Testis (tissue), 2 donors: ENCODE results near the gene MTSS2.

ENCODE experiments used
- CTCF ChIP-seq, 3 experiments: fragments of 450-650 bp in 2 of 3; fragments of 200-600 bp in 1 of 3; sonication (generic) in 1 of 3; IDR thresholded peaks; one replicate each; pipeline ENCODE4 v1.5.1; 2016 to 2019; ENCODE audit warnings: antibody characterized with exemption in 3 of 3, mild to moderate bottlenecking in 2 of 3, moderate library complexity in 1 of 3
- POLR2A ChIP-seq: fragments of 450-650 bp; IDR thresholded peaks from one replicate; pipeline ENCODE4 v1.6.1; 2017; ENCODE audit warnings: antibody characterized with exemption, mild to moderate bottlenecking, moderate library complexity

GRCh38 chr16:70723740-70724145, 37.9 kb upstream of the MTSS2 start:
- TF ChIP-seq CTCF (IDR thresholded peaks at IDR 0.05) (no peak), POLR2A (no peak)
